Caco-2 (cell line): ENCODE measurements around the gene PID1. TPM values are rescaled to one million over a fixed set of nuclear protein-coding genes. Genes with fewer than 3 reads are reported as not detected.

ENCODE experiments used
- Bru-seq: library from RNA; stranded (reverse); fragments of 400-500 nt; gene quantifications from one replicate; lab custom pipeline; 2021; lab: Mats Ljungman, UMichigan
- BruChase-seq, 2 experiments: library from RNA; stranded (reverse); fragments of 400-500 nt; gene quantifications; one replicate each; lab custom pipeline; 2021; lab: Mats Ljungman, UMichigan
- BruUV-seq: library from RNA; stranded (reverse); fragments of 400-500 nt; replicated peaks from 2 replicates; lab custom pipeline; 2021; lab: Mats Ljungman, UMichigan
- CTCF ChIA-PET: fragments of 300-600 bp; sonication (Branson Sonifier 250); formaldehyde crosslinking; loops from one replicate; lab custom pipeline; 2022; ENCODE audit warnings: antibody characterized with exemption; lab: Charles Lee
- POLR2A ChIA-PET: fragments of 300-600 bp; sonication (Branson Sonifier 250); formaldehyde crosslinking; loops from one replicate; lab custom pipeline; 2022; ENCODE audit warnings: antibody characterized with exemption; lab: Charles Lee
- DNase-seq, 2 experiments: peaks; one replicate each; pipeline versions ENCODE4 v3.0.0 to v3.0.0-alpha.2; 2020 to 2022
- H3K27me3 ChIP-seq: replicated peaks from 2 replicates; pipeline ENCODE4 v1.6.0; 2011; ENCODE audit warnings: low read length; ENCODE audit not compliant: control insufficient read depth, insufficient read depth
- H3K36me3 ChIP-seq: 2 replicates; pipeline ENCODE4 v1.5.1; 2011; ENCODE audit warnings: low read length; ENCODE audit not compliant: control insufficient read depth, insufficient read depth
- H3K4me1 ChIP-seq: fragments of 250-450 bp; sonication (Bioruptor Pico); 2 replicates; pipeline ENCODE4 v1.5.1; 2020; ENCODE audit warnings: mild to moderate bottlenecking
- H3K4me3 ChIP-seq: 2 replicates; pipeline ENCODE4 v1.5.1; 2011; ENCODE audit warnings: low read depth, mild to moderate bottlenecking, control low read depth, low read length
- H3K9me3 ChIP-seq: fragments of 250-450 bp; sonication (Bioruptor Pico); 2 replicates; pipeline ENCODE4 v1.5.1; 2020; ENCODE audit warnings: mild to moderate bottlenecking, moderate library complexity
- H3K27ac Mint-ChIP-seq: one replicate; pipeline ENCODE4 v1.8.0; 2022; ENCODE audit warnings: mixed read lengths; ENCODE audit not compliant: unreplicated experiment
- H3K27me3 Mint-ChIP-seq: one replicate; pipeline ENCODE4 v1.8.0; 2022; ENCODE audit warnings: mixed read lengths; ENCODE audit not compliant: insufficient read depth, unreplicated experiment
- H3K36me3 Mint-ChIP-seq: one replicate; pipeline ENCODE4 v1.8.0; 2022; ENCODE audit warnings: mild to moderate bottlenecking, mixed read lengths; ENCODE audit not compliant: insufficient read depth, unreplicated experiment
- H3K4me1 Mint-ChIP-seq: one replicate; pipeline ENCODE4 v1.8.0; 2022; ENCODE audit warnings: low read depth, mixed read lengths; ENCODE audit not compliant: unreplicated experiment
- H3K4me3 Mint-ChIP-seq: one replicate; pipeline ENCODE4 v1.8.0; 2022; ENCODE audit warnings: mild to moderate bottlenecking, moderate library complexity, mixed read lengths; ENCODE audit not compliant: unreplicated experiment
- H3K9me3 Mint-ChIP-seq: one replicate; pipeline ENCODE4 v1.8.0; 2022; ENCODE audit warnings: mixed read lengths; ENCODE audit not compliant: unreplicated experiment
- CTCF ChIP-seq, 2 experiments: fragments of 200-600 bp in 1 of 2; IDR thresholded peaks; 1 replicate in 1 of 2; 2 replicates in 1 of 2; pipeline versions ENCODE4 v1.5.1 to v1.8.0; 2011 to 2022; ENCODE audit warnings: antibody characterized with exemption in 1 of 2, control low read depth in 1 of 2, inconsistent platforms in 1 of 2, low read depth in 1 of 2, low read length in 1 of 2, mild to moderate bottlenecking in 1 of 2, moderate library complexity in 1 of 2; ENCODE audit not compliant: insufficient read depth in 1 of 2, severe bottlenecking in 1 of 2, unreplicated experiment in 1 of 2
- intact Hi-C: fragments of 100-400 bp; cut with micrococcal nuclease; formaldehyde crosslinking; loops from one replicate; pipeline ENCODE4 v1.10.0; 2022; ENCODE audit not compliant: unreplicated experiment
- long read RNA-seq: library from polyadenylated mRNA; stranded (forward); transcript quantifications from one replicate; pipeline ENCODE4 v2.0.0, GENCODE V29; 2022
- total RNA-seq: library from RNA; stranded (reverse); gene quantifications from 2 replicates; pipeline ENCODE4 v1.2.3, GENCODE V29; 2022

Gene PID1
- total RNA-seq, result 9.8 and 11.3 TPM in 2 replicates
- percentile 67 among the genes with signal in this experiment for Bru-seq, nascent RNA
- BruChase-seq, experiment 1, labeled RNA remaining after a 2-hour chase, result percentile 60 among the genes with signal in this experiment
- BruChase-seq, experiment 2, labeled RNA remaining after a 6-hour chase, result percentile 51 among the genes with signal in this experiment
- long read RNA-seq, transcript PID1-203 (3 exons, 2,533 nt), result major isoform, 6 of 10 reads
- long read RNA-seq, partial matches to known transcripts, result 0 of 10 reads
- long read RNA-seq, other reads (novel, unspliced or antisense), result 4 of 10 reads

- no peak for TF ChIP-seq CTCF (IDR thresholded peaks at IDR 0.05; ENCODE audit: insufficient read depth in 1 of 2, low read depth in 1 of 2, low read length in 1 of 2, severe bottlenecking in 1 of 2, unreplicated experiment in 1 of 2)
- DNase-seq, result peak in 1 of 2 experiments; percentile 45
- Mint-ChIP-seq H3K4me3 (peak within 1 kb of the TSS; percentile 67), H3K27me3 (no peaks in the 10 kb centered on the region), H3K36me3 (no peaks in the 10 kb centered on the region), H3K9me3 (no peaks in the 10 kb centered on the region), H3K4me1 (peaks cover 14% of the 10 kb centered on the region), H3K27ac (no peak within 1 kb of the TSS)
- BruUV-seq, result no TSS peak
- ChIA-PET CTCF (no interaction called here), POLR2A (interaction anchor here (0.7 kb wide), 1 partner anchor 111 kb away, joined by 3 read pairs; no protein-coding TSS in a partner anchor)
- peak within 1 kb of the TSS; percentile 69 for H3K4me3 ChIP-seq
- H3K9me3 ChIP-seq, result no peaks in the 10 kb centered on the region
- intact Hi-C loops, result loop anchor here (5.0 kb wide), 1 partner anchor 137 kb away; no protein-coding TSS in a partner anchor
- H3K4me1 ChIP-seq, result peaks cover 19% of the 10 kb centered on the region
- H3K27me3 ChIP-seq, result no peaks in the 10 kb centered on the region
- H3K36me3 ChIP-seq, result no peaks in the 10 kb centered on the region
These were observed at the start of gene PID1 for GRCh38 chr2:229270551-229271410. TSS of gene PID1 (minus strand) at chr2:229271287. CDS start at chr2:229271043, 244 bp downstream.

- no TSS peak for BruUV-seq
These were observed 48.5 kb upstream of the PID1 start for GRCh38 chr2:229319558-229319957.

More at GRCh38 chr2:229319558-229319957, 48.5 kb upstream of the PID1 start:
- H3K9me3 ChIP-seq, result no peaks in the 10 kb centered on the region
- ChIA-PET POLR2A (no interaction called here), CTCF (no interaction called here)
- no peak for TF ChIP-seq CTCF (IDR thresholded peaks at IDR 0.05; ENCODE audit: insufficient read depth in 1 of 2, low read depth in 1 of 2, low read length in 1 of 2, severe bottlenecking in 1 of 2, unreplicated experiment in 1 of 2)
- H3K36me3 ChIP-seq, result no peaks in the 10 kb centered on the region
- Mint-ChIP-seq H3K4me3 (no peak overlapping the region), H3K9me3 (no peaks in the 10 kb centered on the region), H3K36me3 (no peaks in the 10 kb centered on the region), H3K27ac (no peak overlapping the region), H3K4me1 (no peaks in the 10 kb centered on the region), H3K27me3 (peaks cover 3% of the 10 kb centered on the region)
- H3K27me3 ChIP-seq, result no peaks in the 10 kb centered on the region
- intact Hi-C loops, result no loop called here
- H3K4me1 ChIP-seq, result no peaks in the 10 kb centered on the region
- no peak overlapping the region for H3K4me3 ChIP-seq
- no peak for DNase-seq
